SK-N-SH (cell line): Measurements from ENCODE around the gene ITPRIPL2. TPM values are rescaled to one million over a fixed set of nuclear protein-coding genes. Genes with fewer than 3 reads are reported as not detected.

Experiments used
- CTCF ChIA-PET: fragments of 300-600, 350-600 bp; formaldehyde crosslinking; extraction: SDS; loops from one replicate; lab custom pipeline; 2021; lab: Yijun Ruan, JAX
- POLR2A ChIA-PET: fragments of 350-600 bp; sonication (Branson Sonifier 250); formaldehyde crosslinking; extraction: SDS; loops from one replicate; lab custom pipeline; 2020; ENCODE audit warnings: antibody characterized with exemption, inconsistent platforms; lab: Yijun Ruan, JAX
- DNase-seq: peaks from one replicate; pipeline ENCODE4 v3.0.0; 2012
- H2AFZ ChIP-seq: fragments of 200-600 bp; sonication (generic); 2 replicates; pipeline ENCODE4 v1.8.1; 2016; ENCODE audit warnings: antibody characterized with exemption, mild to moderate bottlenecking, low read depth
- H3F3A ChIP-seq: fragments of 200-600 bp; sonication (generic); replicated peaks from 2 replicates; pipeline ENCODE3; 2016; ENCODE audit warnings: antibody characterized with exemption, mild to moderate bottlenecking; ENCODE audit not compliant: insufficient read depth
- H3K27ac ChIP-seq, 2 experiments: fragments of 200-500 bp in 1 of 2; fragments of 200-600 bp in 1 of 2; sonication (Bioruptor generic) in 1 of 2; sonication (generic), shearing (Covaris generic) in 1 of 2; 2 replicates each; pipeline versions ENCODE4 v1.5.1 to v1.6.1; 2014 to 2016; ENCODE audit warnings: low read depth in 2 of 2, inconsistent platforms in 1 of 2, low read length in 1 of 2, mild to moderate bottlenecking in 1 of 2, mixed read lengths in 1 of 2
- H3K27me3 ChIP-seq: fragments of 200-600 bp; sonication (generic), shearing (Covaris generic); 2 replicates; pipeline ENCODE4 v1.6.1; 2016; ENCODE audit warnings: mixed run types; ENCODE audit not compliant: insufficient read depth
- H3K36me3 ChIP-seq, 2 experiments: fragments of 200-500 bp in 1 of 2; fragments of 200-600 bp in 1 of 2; sonication (Bioruptor generic) in 1 of 2; sonication (generic) in 1 of 2; replicated peaks in 1 of 2; 2 replicates each; pipeline versions ENCODE3 to v1.5.1; 2014 to 2016; ENCODE audit warnings: low read length in 1 of 2, mild to moderate bottlenecking in 1 of 2; ENCODE audit not compliant: insufficient read depth in 2 of 2, control insufficient read depth in 1 of 2
- H3K4me1 ChIP-seq, 2 experiments: fragments of 200-500 bp in 1 of 2; fragments of 200-600 bp in 1 of 2; sonication (Bioruptor generic) in 1 of 2; sonication (generic), shearing (Covaris generic) in 1 of 2; 2 replicates each; pipeline versions ENCODE4 v1.5.1 to v1.6.1; 2014 to 2016; ENCODE audit warnings: low read depth in 1 of 2, low read length in 1 of 2, mixed run types in 1 of 2; ENCODE audit not compliant: insufficient read depth in 2 of 2, control insufficient read depth in 1 of 2
- H3K4me2 ChIP-seq: fragments of 200-600 bp; sonication (generic), shearing (Covaris generic); 2 replicates; pipeline ENCODE4 v1.6.1; 2017; ENCODE audit warnings: mixed run types
- H3K4me3 ChIP-seq, 2 experiments: fragments of 200-500 bp in 1 of 2; fragments of 200-600 bp in 1 of 2; sonication (Bioruptor generic) in 1 of 2; sonication (generic), shearing (Covaris generic) in 1 of 2; 2 replicates each; pipeline versions ENCODE4 v1.5.1 to v1.8.1; 2014 to 2016; ENCODE audit warnings: low read depth in 2 of 2, inconsistent platforms in 1 of 2, low read length in 1 of 2, mild to moderate bottlenecking in 1 of 2, mixed read lengths in 1 of 2, moderate library complexity in 1 of 2
- H3K79me2 ChIP-seq: fragments of 200-600 bp; sonication (generic); 2 replicates; pipeline ENCODE4 v1.8.1; 2017; ENCODE audit warnings: mild to moderate bottlenecking; ENCODE audit not compliant: insufficient read depth
- H3K9ac ChIP-seq: fragments of 200-600 bp; sonication (generic); 2 replicates; pipeline ENCODE4 v1.6.1; 2017; ENCODE audit warnings: mixed run types
- H3K9me2 ChIP-seq: fragments of 200-600 bp; sonication (generic); 2 replicates; pipeline ENCODE4 v1.6.1; 2017; ENCODE audit warnings: mixed run types
- H3K9me3 ChIP-seq: fragments of 200-600 bp; sonication (generic); 2 replicates; pipeline ENCODE4 v1.6.1; 2017; ENCODE audit warnings: mixed run types, mild to moderate bottlenecking, moderate library complexity
- H4K20me1 ChIP-seq: fragments of 200-600 bp; sonication (generic); 2 replicates; pipeline ENCODE4 v1.6.1; 2017; ENCODE audit warnings: mild to moderate bottlenecking, mixed run types; ENCODE audit not compliant: insufficient read depth
- ELF1 ChIP-seq: IDR thresholded peaks from 2 replicates; pipeline ENCODE4 v1.4.0; 2012
- EZH2phosphoT487 ChIP-seq: fragments of 200-600 bp; sonication (generic); IDR thresholded peaks from 2 replicates; pipeline ENCODE4 v1.6.1; 2017; ENCODE audit warnings: low read depth, mixed run types, mild to moderate bottlenecking, antibody characterized with exemption, moderate library complexity, borderline replicate concordance
- FOXJ3 ChIP-seq: sonication (generic); formaldehyde crosslinking; IDR thresholded peaks from 2 replicates; pipeline ENCODE4 v1.5.1; 2020; ENCODE audit warnings: mild to moderate bottlenecking, missing genetic modification reagents
- FOXM1 ChIP-seq: IDR thresholded peaks from 2 replicates; pipeline ENCODE4 v1.4.0; 2012; ENCODE audit warnings: low read depth, mild to moderate bottlenecking
- IRF3 ChIP-seq: fragments of 150-350 bp; IDR thresholded peaks from 2 replicates; pipeline ENCODE4 v1.6.1; 2016; ENCODE audit warnings: mild to moderate bottlenecking, low read depth, low read length
- JUND ChIP-seq: IDR thresholded peaks from 2 replicates; pipeline ENCODE4 v1.4.0; 2012
- MAX ChIP-seq: IDR thresholded peaks from 2 replicates; pipeline ENCODE4 v1.4.0; 2012; ENCODE audit warnings: low read depth
- NFIC ChIP-seq: IDR thresholded peaks from 2 replicates; pipeline ENCODE4 v1.4.0; 2012; ENCODE audit warnings: borderline replicate concordance
- NRF1 ChIP-seq: IDR thresholded peaks from 2 replicates; pipeline ENCODE4 v1.6.1; 2012; ENCODE audit warnings: low read depth, mild to moderate bottlenecking, low read length
- RAD21 ChIP-seq: IDR thresholded peaks from 2 replicates; pipeline ENCODE4 v1.6.1; 2012; ENCODE audit warnings: mild to moderate bottlenecking, low read length
- RCOR1 ChIP-seq: fragments of 150-350 bp; IDR thresholded peaks from 2 replicates; pipeline ENCODE4 v1.6.1; 2017; ENCODE audit warnings: antibody characterized with exemption, low read length
- REST ChIP-seq: IDR thresholded peaks from 2 replicates; pipeline ENCODE4 v1.6.1; 2012; ENCODE audit warnings: mild to moderate bottlenecking, low read depth, low read length, moderate library complexity
- RXRA ChIP-seq: IDR thresholded peaks from 2 replicates; pipeline ENCODE4 v1.4.0; 2012; ENCODE audit warnings: low read depth, mild to moderate bottlenecking, borderline replicate concordance
- TAF1 ChIP-seq: IDR thresholded peaks from 2 replicates; pipeline ENCODE4 v1.6.1; 2012; ENCODE audit warnings: low read depth, mild to moderate bottlenecking, low read length, moderate library complexity, borderline replicate concordance
- USF1 ChIP-seq: IDR thresholded peaks from 2 replicates; pipeline ENCODE4 v1.4.0; 2012; ENCODE audit warnings: low read depth, borderline replicate concordance
- YY1 ChIP-seq: IDR thresholded peaks from 2 replicates; pipeline ENCODE4 v1.4.0; 2012; ENCODE audit warnings: low read depth, mild to moderate bottlenecking
- WGBS: methylation state at CpG from one replicate; pipeline ENCODE4 v1.1.6; 2017; ENCODE audit warnings: low lambda C conversion rate; 5-methylcytosine and 5-hydroxymethylcytosine counted together
- polyA plus RNA-seq, 3 experiments: library from polyadenylated mRNA; depleted of rRNA; stranded (reverse); fragments of >200 nt; gene quantifications; 2 replicates each; pipeline ENCODE4 v1.2.3, GENCODE V29; 2012
- TF ChIP-seq, protein P1 (sequence below): IDR thresholded peaks from 2 replicates; pipeline ENCODE4; 2012
- TF ChIP-seq, protein P2 (sequence below): IDR thresholded peaks from 2 replicates; pipeline ENCODE4 v1.4.0; 2012; ENCODE audit warnings: low read depth, borderline replicate concordance

ITPRIPL2 gene
- polyA plus RNA-seq, 1 of the 3 experiments (the other 2 are of a cell fraction), result 4.3 TPM

DNA sequence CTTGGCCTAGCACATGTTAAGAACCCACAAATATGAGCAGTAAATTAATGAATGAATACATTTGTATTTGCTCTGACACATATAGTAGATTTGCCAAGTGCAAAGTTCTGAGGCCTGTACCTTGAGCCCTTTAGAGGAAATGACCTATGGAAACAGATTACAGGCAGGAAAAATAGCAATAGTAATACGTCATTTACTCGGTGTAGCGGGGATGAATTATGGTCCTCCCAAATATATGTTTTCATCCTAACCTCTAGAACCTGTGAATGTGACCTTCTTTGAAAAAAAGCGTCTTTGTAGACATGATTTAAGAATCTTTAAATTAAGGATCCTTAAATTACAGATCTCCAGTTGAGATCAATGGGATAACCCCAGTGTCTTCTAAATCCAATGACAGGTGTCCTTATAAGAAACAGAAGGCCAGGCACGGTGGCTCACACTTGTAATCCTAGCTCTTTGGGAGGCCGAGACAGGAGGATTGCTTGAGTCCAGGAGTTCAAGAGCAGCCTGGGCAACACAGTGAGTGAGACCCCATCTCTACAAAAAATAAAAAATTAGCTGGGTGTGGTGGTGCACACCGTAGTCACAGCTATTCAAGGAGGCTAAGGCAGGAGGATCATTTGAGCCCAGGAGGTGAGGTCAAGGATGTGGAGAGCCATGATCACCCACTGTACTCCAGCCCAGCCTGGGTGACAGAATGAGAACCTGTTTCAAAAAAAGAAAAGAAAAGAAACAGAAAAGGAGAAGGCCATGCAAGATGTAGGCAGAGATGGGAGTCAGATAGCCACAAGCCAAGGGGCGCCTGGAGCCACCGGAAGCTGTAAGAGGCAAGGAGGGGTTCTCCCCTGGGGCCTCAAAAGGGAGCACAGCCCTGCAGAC, 5.1 kb upstream of the ITPRIPL2 start:
- Histone ChIP-seq H4K20me1 (no peaks in the 10 kb centered on the region), H3K4me3 (no peak overlapping the region), H3K79me2 (peaks cover 8% of the 10 kb centered on the region), H3K4me1 (peaks cover 3 to 5% of the 10 kb centered on the region in 2 experiments; a peak in 2 of 4 replicates), H3K9ac (no peak overlapping the region), H3K27ac (no peak overlapping the region), H3K9me2 (no peaks in the 10 kb centered on the region), H2AFZ (no peak overlapping the region), H3F3A (peaks cover 4% of the 10 kb centered on the region), H3K9me3 (no peaks in the 10 kb centered on the region), H3K27me3 (no peaks in the 10 kb centered on the region), H3K36me3 (no peaks in the 10 kb centered on the region), H3K4me2 (no peak overlapping the region)
- DNase-seq, result no peak
- ChIA-PET POLR2A (no interaction called here), CTCF (interaction anchor here (1.1 to 7.7 kb wide), 3 partner anchors 22 to 280 kb away, joined by 3 to 35 read pairs (median 4); no protein-coding TSS in a partner anchor)
- TF ChIP-seq MAX (no peak), RXRA (no peak), FOXJ3 (CRISPR knock-in tag) (no peak), YY1 (no peak), NFIC (no peak), USF1 (no peak), ELF1 (no peak), IRF3 (no peak)
- WGBS, result 81% methylated on average over 9 of the region's 9 CpGs

DNA sequence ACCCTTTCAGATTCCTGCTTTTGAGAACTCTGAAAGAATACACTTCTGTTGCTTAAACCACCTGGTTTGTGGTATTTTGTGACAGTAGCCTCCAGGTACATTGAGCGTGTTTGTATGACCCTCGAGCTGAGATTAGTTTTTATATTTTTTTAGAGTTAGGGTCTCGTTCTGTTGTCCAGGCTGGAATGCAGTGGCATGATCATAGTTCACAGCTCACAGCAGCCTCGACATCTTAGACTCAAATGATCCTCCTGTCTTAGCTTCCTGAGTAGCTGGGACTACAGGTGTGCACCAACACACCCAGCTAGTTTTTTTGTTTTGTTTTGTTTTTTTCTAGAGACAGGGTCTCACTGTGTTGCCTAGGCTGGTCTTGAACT, 4.5 kb upstream of the ITPRIPL2 start:
- H3K4me2 ChIP-seq, result no peak overlapping the region
- peaks cover 4% of the 10 kb centered on the region for H3F3A ChIP-seq
- no peak overlapping the region for H3K9ac ChIP-seq
- no peaks in the 10 kb centered on the region for H3K27me3 ChIP-seq
- no peak overlapping the region for H2AFZ ChIP-seq
- H3K4me3 ChIP-seq, result no peak overlapping the region
- peaks cover 3 to 5% of the 10 kb centered on the region in 2 experiments; a peak in 2 of 4 replicates for H3K4me1 ChIP-seq
- H3K79me2 ChIP-seq, result peaks cover 15% of the 10 kb centered on the region
- H3K9me2 ChIP-seq, result no peaks in the 10 kb centered on the region
- DNase-seq, result no peak
- H3K9me3 ChIP-seq, result no peaks in the 10 kb centered on the region
- no peaks in the 10 kb centered on the region for H4K20me1 ChIP-seq
- ChIA-PET CTCF (interaction anchor here (1.1 to 7.7 kb wide), 2 partner anchors 23 to 280 kb away, joined by 3 to 35 read pairs; no protein-coding TSS in a partner anchor), POLR2A (no interaction called here)
- 89% methylated on average over 4 of the region's 4 CpGs for whole genome bisulfite sequencing
- H3K36me3 ChIP-seq, result no peaks in the 10 kb centered on the region
- H3K27ac ChIP-seq, result no peak overlapping the region
- TF ChIP-seq FOXM1 (no peak), EZH2phosphoT487 (no peak), RAD21 (no peak), RCOR1 (no peak), JUND (no peak), REST (no peak), TAF1 (no peak), RXRA (no peak), NRF1 (no peak)
- TF ChIP-seq, protein P1, sequence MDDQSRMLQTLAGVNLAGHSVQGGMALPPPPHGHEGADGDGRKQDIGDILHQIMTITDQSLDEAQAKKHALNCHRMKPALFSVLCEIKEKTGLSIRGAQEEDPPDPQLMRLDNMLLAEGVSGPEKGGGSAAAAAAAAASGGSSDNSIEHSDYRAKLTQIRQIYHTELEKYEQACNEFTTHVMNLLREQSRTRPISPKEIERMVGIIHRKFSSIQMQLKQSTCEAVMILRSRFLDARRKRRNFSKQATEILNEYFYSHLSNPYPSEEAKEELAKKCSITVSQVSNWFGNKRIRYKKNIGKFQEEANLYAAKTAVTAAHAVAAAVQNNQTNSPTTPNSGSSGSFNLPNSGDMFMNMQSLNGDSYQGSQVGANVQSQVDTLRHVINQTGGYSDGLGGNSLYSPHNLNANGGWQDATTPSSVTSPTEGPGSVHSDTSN, result no peak
- TF ChIP-seq, protein P2, sequence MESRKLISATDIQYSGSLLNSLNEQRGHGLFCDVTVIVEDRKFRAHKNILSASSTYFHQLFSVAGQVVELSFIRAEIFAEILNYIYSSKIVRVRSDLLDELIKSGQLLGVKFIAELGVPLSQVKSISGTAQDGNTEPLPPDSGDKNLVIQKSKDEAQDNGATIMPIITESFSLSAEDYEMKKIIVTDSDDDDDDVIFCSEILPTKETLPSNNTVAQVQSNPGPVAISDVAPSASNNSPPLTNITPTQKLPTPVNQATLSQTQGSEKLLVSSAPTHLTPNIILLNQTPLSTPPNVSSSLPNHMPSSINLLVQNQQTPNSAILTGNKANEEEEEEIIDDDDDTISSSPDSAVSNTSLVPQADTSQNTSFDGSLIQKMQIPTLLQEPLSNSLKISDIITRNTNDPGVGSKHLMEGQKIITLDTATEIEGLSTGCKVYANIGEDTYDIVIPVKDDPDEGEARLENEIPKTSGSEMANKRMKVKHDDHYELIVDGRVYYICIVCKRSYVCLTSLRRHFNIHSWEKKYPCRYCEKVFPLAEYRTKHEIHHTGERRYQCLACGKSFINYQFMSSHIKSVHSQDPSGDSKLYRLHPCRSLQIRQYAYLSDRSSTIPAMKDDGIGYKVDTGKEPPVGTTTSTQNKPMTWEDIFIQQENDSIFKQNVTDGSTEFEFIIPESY, result no peak
